Measurements from ENCODE around the gene SLC7A10.
"Not testable (repeated sequence)": the region's sequence is repeated elsewhere in the genome, so short reads cannot be mapped to it uniquely, and the experiment has no call there.

SLC7A10 gene

DNA sequence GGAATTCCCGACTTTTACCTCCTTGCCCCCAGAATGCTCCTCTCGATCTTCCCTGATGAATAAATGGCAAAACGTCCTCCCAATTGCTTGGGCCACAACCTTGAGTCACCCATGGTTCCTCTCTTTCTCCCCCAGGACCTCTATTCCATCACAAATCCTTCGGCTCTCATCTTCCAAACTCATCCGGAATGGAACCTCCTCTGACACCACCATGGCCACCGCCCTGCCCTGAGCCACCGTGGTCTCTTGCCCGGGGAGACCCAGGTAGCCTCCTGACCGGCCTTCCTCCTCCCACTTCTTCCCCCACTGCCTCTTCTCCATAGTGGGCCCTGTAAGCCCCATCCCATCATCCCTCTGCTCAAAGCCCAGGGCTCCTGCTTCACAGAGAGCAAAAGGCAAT is 4.9 kb downstream of the SLC7A10 start:
- no peak for TF ChIP-seq ZNF274 (IDR thresholded peaks at IDR 0.05; ENCODE audit: low read depth, low read length)
- H3K4me3 ChIP-seq (ENCODE audit: low read length): no peak overlapping the region

DNA sequence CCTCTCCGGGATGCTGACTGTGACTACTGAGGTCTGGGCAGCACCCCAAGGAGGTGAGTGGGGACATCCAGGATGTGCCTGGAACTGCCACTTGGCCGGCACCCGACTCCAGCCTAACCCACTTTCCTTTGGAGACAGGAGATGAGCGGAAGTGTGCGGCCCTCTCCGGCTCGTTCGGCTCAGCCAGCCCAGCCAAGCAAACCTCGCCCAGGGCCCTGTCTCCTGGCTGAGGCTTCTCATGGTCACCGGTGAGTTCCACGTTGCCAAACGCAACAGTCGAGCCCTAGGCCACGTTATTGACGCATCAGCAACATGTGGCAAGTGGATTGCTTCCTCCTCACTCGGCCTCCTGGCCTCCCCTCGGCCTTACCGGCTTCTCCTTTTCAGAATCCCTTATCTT is 5.5 kb downstream of the SLC7A10 start:
- no peak overlapping the region for H3K4me3 ChIP-seq (ENCODE audit: low read length)
- TF ChIP-seq ZNF274 (IDR thresholded peaks at IDR 0.05; ENCODE audit: low read depth, low read length): no peak

DNA sequence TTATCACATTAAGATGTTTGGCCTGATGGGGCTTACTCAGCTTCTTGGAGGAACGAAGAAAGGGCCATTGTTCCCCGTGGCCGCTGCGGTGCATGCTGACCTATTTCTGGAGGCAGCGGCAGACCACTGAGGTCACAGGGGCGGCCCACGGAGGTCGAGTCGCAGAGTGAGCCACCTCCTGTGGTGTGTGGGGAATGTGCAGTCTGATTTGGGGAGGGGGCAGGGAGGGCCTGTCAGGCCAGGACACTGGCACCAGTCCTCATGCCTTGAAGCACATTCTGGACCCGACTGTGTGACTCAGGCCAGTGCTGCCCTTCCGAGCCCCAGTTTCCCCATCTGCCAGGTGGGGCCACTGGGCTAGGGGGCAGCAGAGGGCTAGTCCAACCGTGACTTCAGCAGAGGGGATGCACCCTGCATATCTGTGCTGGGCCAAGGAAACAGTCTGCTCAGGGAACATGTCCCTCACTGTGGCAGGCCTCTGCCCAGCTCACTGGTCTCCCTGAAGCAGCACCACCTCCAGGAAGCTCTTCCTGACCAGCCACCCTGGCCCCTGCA is 6.3 kb downstream of the SLC7A10 start:
- no peak for TF ChIP-seq ZNF274 (IDR thresholded peaks at IDR 0.05; ENCODE audit: low read depth, low read length)
- no peak overlapping the region for H3K4me3 ChIP-seq (ENCODE audit: low read length)

DNA sequence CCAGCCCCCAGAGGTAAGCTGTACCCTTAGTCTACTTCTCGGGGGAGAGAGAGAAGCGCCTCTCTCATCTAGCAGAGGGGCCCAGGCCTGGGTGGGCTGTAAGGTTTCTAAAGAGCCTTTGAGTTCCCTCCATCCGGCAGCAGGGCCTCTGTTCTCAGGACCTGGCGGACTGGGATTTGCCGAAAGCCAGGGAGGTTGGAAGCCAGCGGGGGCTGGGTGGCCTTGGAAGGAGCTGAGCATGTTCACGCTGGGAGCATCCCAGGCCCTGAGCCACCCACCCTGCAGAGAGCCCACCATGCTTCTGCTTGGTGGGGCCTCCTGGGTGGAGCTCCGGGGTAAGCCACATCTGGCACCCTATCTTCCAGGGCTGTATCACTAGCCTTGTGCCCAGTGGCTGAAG is 7.8 kb downstream of the SLC7A10 start:
- TF ChIP-seq ZNF274 (IDR thresholded peaks at IDR 0.05; ENCODE audit: low read depth, low read length): no peak
- no peak overlapping the region for H3K4me3 ChIP-seq (ENCODE audit: low read length)

DNA sequence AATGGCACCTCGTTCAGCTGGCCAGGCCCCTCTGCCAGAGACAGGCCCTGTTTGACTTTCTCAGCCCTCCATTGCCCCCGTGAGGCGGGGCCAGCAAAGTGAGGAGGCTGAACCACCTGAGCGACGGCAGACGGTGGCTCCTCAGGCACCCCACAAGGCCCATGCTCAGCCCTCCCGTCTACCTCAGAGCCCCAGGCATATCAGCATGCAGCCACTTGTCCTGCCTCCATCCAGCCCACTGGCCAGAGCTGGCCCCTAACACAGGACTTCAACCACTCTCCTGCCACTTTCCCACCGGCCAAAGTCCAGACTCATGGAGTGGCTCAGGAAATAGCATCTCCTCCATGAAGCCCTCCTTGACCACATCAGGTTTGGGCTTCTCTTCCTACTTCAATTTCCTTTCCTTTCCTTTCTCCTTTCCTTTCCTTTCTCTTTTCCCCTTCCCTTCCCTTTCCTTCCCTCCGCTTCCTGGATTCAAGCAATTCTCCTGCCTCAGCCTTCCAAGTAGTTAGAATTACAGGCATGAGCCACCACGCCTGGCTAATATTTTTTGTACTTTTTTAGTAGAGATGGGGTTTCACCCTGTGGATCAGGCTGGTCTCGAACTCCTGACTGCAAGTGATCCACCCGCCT is 9.3 kb downstream of the SLC7A10 start:
- no peak for TF ChIP-seq ZNF274 (IDR thresholded peaks at IDR 0.05; ENCODE audit: low read depth, low read length)
- H3K4me3 ChIP-seq (ENCODE audit: low read length): no peak overlapping the region

DNA sequence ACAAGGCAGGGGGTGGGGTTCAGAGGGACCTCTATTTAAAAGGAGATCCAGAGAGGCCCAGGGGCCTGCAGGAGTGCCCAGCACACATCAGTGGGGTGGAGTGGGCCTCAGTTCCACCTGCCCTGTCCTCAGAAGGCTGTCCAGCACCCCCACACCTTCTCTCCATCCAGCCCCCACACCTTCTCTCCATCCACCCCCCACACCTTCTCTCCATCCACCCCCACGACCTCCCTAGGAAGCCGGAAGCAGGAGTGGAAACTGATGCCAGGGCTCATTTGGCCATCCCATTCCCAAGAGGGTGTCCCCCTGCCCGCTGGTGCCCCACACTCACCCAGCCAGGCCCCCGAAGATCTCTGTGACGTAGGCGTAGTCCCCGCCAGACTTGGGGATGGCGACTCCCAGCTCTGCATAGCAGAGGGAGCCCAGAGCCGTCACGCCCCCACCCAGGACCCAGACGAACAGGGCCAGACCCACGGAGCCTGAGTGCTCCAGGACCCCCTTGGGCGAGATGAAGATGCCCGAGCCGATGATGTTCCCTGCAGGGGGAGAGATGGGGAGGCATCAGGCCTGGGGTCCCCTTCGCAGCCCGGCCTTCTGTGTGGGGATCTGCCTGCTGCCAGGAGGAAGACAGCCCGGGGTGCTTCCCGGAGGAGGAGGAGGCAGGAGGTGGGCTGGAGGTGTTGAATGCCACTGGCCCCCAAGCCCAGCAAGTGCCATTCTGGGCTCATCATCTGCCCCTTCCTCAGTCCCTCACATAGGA is 10.0 kb downstream of the SLC7A10 start:
- no peak overlapping the region for H3K4me3 ChIP-seq (ENCODE audit: low read length)
- no peak for TF ChIP-seq ZNF274 (IDR thresholded peaks at IDR 0.05; ENCODE audit: low read depth, low read length)

DNA sequence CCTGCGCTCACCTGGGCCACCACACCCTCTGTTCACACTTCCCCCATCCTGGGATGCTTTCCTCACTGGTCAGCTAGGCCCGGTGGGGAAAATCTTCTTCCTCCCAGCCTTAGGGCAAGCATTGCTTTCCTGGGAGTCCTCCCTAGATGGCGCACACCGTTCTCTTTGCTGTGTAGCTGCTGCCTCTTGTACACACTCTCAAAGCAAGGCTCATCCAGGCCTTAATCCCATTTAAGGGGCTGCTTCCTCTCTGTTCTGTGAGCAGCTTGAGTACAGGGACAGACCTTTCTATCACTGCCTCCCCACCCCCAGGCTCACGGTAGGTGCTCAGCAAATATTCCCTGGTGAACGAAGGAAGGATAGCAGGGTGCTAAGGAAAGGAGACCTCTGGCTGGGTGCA is 11.1 kb downstream of the SLC7A10 start:
- TF ChIP-seq ZNF274 (IDR thresholded peaks at IDR 0.05; ENCODE audit: low read depth, low read length): no peak
- H3K4me3 ChIP-seq (ENCODE audit: low read length): no peak overlapping the region

DNA sequence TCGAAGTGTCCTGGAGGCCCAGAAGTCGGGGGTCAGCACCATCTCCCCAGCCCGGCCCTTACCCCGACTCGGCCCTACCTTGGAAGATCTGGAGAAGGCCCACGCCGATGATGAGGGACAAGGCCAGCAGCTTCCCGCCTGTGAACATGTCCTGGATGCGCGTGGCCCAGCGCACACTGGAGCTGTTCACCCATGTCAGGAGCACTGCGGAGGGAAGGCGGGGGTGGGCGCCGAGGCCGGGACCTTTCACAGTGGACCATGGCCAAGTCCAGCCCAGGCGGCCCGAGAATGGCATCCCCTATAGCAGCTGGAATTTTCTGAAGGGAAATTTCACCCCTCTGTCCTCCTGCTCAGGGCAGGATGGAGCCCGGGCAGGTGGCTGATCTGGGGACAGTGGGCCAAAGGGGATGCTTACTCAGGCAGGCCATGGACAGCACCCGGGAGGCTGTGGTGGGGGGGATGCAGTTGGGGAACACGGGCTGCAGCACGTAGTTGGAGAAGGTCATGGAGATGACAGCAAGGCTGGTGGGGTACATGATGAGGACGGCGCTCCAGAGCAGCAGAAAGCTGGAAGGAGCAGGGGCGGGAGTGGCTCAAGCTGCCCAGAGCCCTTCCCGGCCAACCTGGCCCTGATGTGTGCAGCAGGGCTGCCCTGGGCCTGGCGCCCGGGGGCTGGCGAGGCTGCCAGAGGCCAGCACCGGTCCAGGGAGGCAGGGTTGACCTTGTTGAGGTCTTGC is 13.0 kb downstream of the SLC7A10 start:
- H3K4me3 ChIP-seq (ENCODE audit: low read length): no peak overlapping the region
- no peak for TF ChIP-seq ZNF274 (IDR thresholded peaks at IDR 0.05; ENCODE audit: low read depth, low read length)

DNA sequence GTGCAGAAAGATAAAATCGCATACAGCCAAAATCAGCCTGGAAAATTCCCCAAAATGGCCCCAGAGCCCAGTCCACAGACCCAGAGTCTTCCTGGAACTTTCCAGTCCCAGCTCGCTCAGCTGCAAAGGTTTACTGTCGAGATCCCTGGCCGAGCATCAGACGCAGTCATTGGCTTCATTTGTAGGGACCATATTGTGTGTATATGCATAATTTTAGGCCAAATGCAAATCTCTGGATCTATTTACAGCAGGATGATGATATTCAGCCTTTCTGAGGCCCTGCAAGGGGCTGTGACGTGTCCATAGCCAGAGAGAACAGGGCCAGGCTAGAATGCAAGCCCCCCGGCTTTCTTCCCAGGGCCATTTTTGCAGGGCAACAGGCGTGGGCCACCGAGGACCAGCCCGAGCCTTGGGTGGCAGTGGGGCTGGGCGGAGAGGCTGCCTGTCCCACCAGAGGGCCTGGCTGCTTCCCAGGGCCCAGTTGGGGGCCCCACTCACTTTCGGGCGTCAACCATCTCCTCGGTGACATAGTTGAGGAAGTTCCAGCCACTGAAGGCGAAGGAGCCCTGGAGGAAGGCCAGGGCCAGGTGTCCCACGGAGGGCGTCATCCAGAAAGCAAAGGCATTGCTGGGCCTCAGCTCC is 13.7 kb downstream of the SLC7A10 start:
- TF ChIP-seq ZNF274 (IDR thresholded peaks at IDR 0.05; ENCODE audit: low read depth, low read length): no peak
- H3K4me3 ChIP-seq (ENCODE audit: low read length): no peak overlapping the region

DNA sequence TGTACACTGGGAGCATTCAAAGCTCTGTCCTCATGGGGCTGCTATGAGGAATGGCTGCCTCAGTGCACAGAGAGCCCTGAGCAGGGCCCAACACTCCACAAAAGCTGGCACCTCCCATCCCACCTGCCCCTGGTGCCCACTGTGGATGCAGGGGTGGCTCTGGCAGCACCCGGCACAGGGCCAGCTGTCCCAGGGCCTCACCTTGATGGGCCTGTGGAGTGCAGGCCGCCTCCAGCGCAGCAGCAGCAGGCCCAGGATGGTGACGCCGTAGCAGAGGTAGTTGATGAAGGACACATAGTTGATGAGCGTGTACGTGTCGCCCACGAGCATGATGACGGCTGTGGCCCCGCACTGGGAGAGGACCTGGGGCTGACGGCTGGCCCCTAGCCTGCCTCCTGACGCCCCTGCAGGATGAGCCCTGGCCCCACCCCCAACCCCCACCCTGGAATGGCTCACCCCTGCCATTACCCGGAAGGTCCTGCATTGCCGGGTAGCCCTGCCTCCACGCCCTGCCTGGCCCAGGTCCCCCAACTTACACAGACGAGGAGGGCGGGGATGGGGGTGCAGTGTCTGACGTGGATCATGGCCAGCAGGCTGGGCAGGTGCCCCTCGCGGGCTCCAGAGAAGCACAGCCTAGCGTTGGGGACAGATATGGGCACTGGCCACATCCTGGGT is 15.2 kb downstream of the SLC7A10 start:
- H3K4me3 ChIP-seq (ENCODE audit: low read length): no peak overlapping the region
- no peak for TF ChIP-seq ZNF274 (IDR thresholded peaks at IDR 0.05; ENCODE audit: low read depth, low read length)

DNA sequence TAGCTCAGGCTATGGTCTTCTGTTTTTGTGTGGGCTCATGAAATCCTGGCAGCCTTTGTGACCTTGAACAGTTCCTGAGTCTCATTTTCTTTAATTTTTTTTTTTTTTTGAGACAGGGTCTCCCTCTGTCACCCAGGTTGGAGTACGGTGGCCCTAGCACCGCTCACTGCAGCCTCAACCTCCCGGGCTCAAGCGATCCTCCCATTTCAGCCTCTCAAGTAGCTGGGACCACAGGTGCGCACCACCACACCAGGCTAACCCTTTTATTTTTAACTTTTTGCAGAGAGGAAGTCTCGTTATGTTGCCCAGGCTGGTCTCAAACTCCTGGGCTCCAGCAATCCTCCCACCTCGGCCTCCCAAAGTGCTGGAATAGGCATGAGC is 15.8 kb downstream of the SLC7A10 start:
- H3K4me3 ChIP-seq (ENCODE audit: low read length): not testable (repeated sequence)

DNA sequence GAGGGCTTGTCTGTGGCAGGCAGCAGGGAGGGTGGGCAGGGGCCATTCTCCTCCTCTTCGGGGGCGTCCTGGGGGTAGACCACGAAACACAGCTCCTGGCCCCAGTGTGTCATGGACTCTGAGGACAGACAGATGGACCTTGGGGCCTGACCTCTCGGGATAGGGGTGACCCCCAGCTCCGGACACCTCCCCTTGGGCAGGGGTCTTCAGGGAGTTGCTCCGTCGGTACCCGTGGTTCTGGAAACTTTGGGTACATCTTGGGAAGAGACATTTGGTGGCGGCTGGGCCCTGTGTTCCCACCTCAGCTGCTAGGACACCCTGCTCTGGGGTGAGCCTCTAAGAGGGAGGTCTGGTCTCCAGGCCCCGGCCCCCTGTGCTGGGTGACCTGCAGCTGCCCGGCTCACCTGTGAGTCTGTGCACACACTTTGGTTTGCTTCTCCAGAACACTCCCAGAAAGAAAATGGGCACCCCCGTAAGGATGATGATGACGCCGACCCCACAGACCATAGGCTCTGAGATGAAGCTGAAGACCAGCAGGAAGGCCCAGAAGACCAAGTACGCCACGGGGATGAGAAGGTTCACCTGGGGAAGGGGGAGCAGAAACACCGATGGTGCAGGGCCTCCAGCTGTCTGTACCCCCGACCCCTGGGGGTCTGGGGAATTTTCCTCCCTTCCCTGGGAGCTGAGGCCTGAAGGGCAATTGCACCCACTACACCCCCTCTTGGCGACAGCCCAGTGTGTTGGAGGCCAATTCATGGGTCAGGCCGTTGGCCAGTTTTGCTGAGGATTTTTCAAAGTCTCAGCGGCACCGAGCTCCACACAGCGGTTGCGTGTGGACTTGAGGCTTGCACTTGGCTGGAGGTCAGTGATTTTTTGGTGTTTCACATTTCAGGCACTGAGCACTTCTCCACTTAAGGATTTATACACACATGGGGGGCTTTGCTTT is 16.5 kb downstream of the SLC7A10 start:
- H3K4me3 ChIP-seq (ENCODE audit: low read length): no peak overlapping the region
- no peak for TF ChIP-seq ZNF274 (IDR thresholded peaks at IDR 0.05; ENCODE audit: low read depth, low read length)

DNA sequence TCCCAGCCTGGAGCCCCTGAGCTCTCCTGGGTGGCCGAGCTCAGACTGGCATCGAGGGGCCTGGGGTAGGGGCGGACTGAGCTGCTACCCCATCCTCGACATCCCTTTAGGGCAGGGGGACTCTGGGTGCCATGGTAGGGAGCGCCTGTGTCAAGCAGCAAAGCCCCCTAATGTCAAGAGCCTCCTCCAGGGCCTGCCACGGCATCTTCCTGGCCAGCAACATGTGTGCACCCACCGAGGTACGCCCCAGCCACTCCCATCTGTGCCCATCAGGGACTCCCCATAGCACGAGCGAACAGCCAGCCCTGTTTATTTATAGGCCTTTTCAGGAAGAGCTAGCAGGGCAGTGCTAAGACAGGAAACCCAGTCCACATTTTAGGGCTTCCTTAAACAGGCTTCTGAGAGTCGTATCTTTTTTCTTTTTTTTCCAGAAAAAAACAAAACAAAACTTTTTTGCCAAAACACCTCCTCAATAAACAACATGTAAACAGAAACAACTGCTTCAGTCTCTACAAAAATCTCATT is 17.2 kb downstream of the SLC7A10 start:
- no peak for TF ChIP-seq ZNF274 (IDR thresholded peaks at IDR 0.05; ENCODE audit: low read depth, low read length)
- H3K4me3 ChIP-seq (ENCODE audit: low read length): no peak overlapping the region
